Uterine smooth muscle cell (primary cell): Measurements from ENCODE around the gene CRABP2. TPM values are rescaled to one million over a fixed set of nuclear protein-coding genes. Genes with fewer than 3 reads are reported as not detected.

Experiments
- total RNA-seq: library from RNA; depleted of rRNA; stranded (reverse); fragments of >200 nt; gene quantifications from 2 replicates; pipeline ENCODE4 v1.2.3, GENCODE V29; 2014

The CRABP2 gene
- total RNA-seq = 17.0 and 21.5 TPM in 2 replicates

GRCh38 chr1:156705321-156705917, at the start of gene CRABP2:
Gene CRABP2, minus strand, starts transcription at chr1:156705583. Its CDS starts 137 bp downstream, at chr1:156705446.

GRCh38 chr1:156751451-156751756, 46.0 kb upstream of the CRABP2 start, which contains the start of gene HDGF:
Gene HDGF, minus strand, starts transcription at chr1:156751675. Its CDS starts 246 bp downstream, at chr1:156751429.

GRCh38 chr1:156740741-156741480, 35.5 kb upstream of the CRABP2 start, which contains the start of gene MRPL24:
Gene MRPL24, minus strand, starts transcription at chr1:156741088. Its CDS starts 2,384 bp downstream, at chr1:156738704.

GRCh38 chr1:156728599-156729462, 23.4 kb upstream of the CRABP2 start, which contains the start of gene ISG20L2:
Gene ISG20L2, minus strand, starts transcription at chr1:156728766. Its CDS starts 1,114 bp downstream, at chr1:156727652.

GRCh38 chr1:156727926-156728598, 22.7 kb upstream of the CRABP2 start, which contains the start of gene METTL25B:
Gene METTL25B, plus strand, starts transcription at chr1:156728469. Its CDS starts 636 bp downstream, at chr1:156729105.

GRCh38 chr1:156676820-156677615, 28.4 kb downstream of the CRABP2 start, which contains the start of gene NES:
Gene NES, minus strand, starts transcription at chr1:156677407. Its CDS starts 143 bp downstream, at chr1:156677264.

Other genes starting within 250 kb of the CRABP2 start
- gene MEF2D, start 204.8 kb downstream of the CRABP2 start, total RNA-seq = 6.9 and 7.7 TPM in 2 replicates
- gene IQGAP3, start 133.0 kb downstream of the CRABP2 start, total RNA-seq = 27.6 and 83.3 TPM in 2 replicates
- gene TTC24, start 125.9 kb downstream of the CRABP2 start, total RNA-seq = not detected in 2 replicates
- gene NAXE, start 113.8 kb downstream of the CRABP2 start, total RNA-seq = 80.1 and 83.0 TPM in 2 replicates
- gene GPATCH4, start 104.1 kb downstream of the CRABP2 start, total RNA-seq = 14.6 and 34.1 TPM in 2 replicates
- not detected in 2 replicates for gene HAPLN2, start 86.2 kb downstream of the CRABP2 start, total RNA-seq
- 0.11 TPM in 1 of 2 replicates, not detected in the other for gene BCAN, start 63.5 kb downstream of the CRABP2 start, total RNA-seq
- gene NES, start 28.2 kb downstream of the CRABP2 start, total RNA-seq = 32.2 and 68.6 TPM in 2 replicates
- 6.6 and 12.0 TPM in 2 replicates for gene METTL25B, start 22.9 kb upstream of the CRABP2 start, total RNA-seq
- 5.0 and 5.5 TPM in 2 replicates for gene ISG20L2, start 23.2 kb upstream of the CRABP2 start, total RNA-seq
- 49.0 and 50.9 TPM in 2 replicates for gene MRPL24, start 35.5 kb upstream of the CRABP2 start, total RNA-seq
- 121 and 180 TPM in 2 replicates for gene HDGF, start 46.1 kb upstream of the CRABP2 start, total RNA-seq
- 11.1 and 11.2 TPM in 2 replicates for gene PRCC, start 62.0 kb upstream of the CRABP2 start, total RNA-seq
- gene SH2D2A, start 111.3 kb upstream of the CRABP2 start, total RNA-seq = 0.25 TPM in 1 of 2 replicates, not detected in the other
- under 0.01 TPM in 1 of 2 replicates, not detected in the other for gene INSRR, start 153.5 kb upstream of the CRABP2 start, total RNA-seq
- gene NTRK1, start 155.3 kb upstream of the CRABP2 start, total RNA-seq = not detected in 2 replicates
- 1.3 and 1.6 TPM in 2 replicates for gene PEAR1, start 188.1 kb upstream of the CRABP2 start, total RNA-seq
- gene LRRC71, start 215.0 kb upstream of the CRABP2 start, total RNA-seq = not detected in 2 replicates